CD4-positive, alpha-beta memory T cell (primary cell): ENCODE measurements around the gene PALS2. TPM values are rescaled to one million over a fixed set of nuclear protein-coding genes. Genes with fewer than 3 reads are reported as not detected.
A peak's percentile ranks its signal among the peaks of the same experiment; 100 is the strongest.

ENCODE experiments used
- CTCF ChIA-PET: fragments of 350-600 bp; sonication (Branson Sonifier 250); formaldehyde crosslinking; loops from one replicate; lab custom pipeline; 2021; ENCODE audit warnings: inconsistent platforms; ENCODE audit not compliant: partially characterized antibody; lab: Charles Lee
- POLR2A ChIA-PET: fragments of 350-600 bp; sonication (Branson Sonifier 250); formaldehyde crosslinking; loops from one replicate; lab custom pipeline; 2021; ENCODE audit not compliant: partially characterized antibody; lab: Charles Lee
- DNase-seq, 5 donors: peaks; one replicate each; pipeline versions ENCODE4 v3.0.0 to v3.0.0-alpha.2; 2020 to 2022; ENCODE audit warnings: mixed read lengths in 1 of 5
- H3K27ac ChIP-seq: one replicate; pipeline ENCODE4 v1.7.0; 2013; ENCODE audit warnings: low read depth, low read length
- H3K27me3 ChIP-seq: 2 replicates; pipeline ENCODE4 v1.7.0; 2013; ENCODE audit warnings: mild to moderate bottlenecking, low read length, moderate library complexity; ENCODE audit not compliant: insufficient read depth
- H3K36me3 ChIP-seq: 2 replicates; pipeline ENCODE4 v1.7.0; 2013; ENCODE audit warnings: mild to moderate bottlenecking, low read length, moderate library complexity; ENCODE audit not compliant: insufficient read depth
- H3K4me1 ChIP-seq: 2 replicates; pipeline ENCODE4 v1.7.0; 2013; ENCODE audit warnings: mild to moderate bottlenecking, low read length, moderate library complexity; ENCODE audit not compliant: insufficient read depth
- H3K4me3 ChIP-seq, 2 donors: one replicate each; pipeline ENCODE4 v1.7.0; 2013; ENCODE audit warnings: low read length in 2 of 2, mild to moderate bottlenecking in 1 of 2
- H3K9me3 ChIP-seq, 2 donors: one replicate each; pipeline ENCODE4 v1.7.0; 2013; ENCODE audit warnings: low read length in 2 of 2, control low read depth in 1 of 2; ENCODE audit not compliant: control insufficient read depth in 1 of 2
- H3K27ac Mint-ChIP-seq, 7 donors: one replicate each; pipeline ENCODE4 v1.8.0; 2020 to 2021; ENCODE audit warnings: mixed read lengths in 7 of 7, mild to moderate bottlenecking in 6 of 7, inconsistent platforms in 3 of 7, moderate library complexity in 3 of 7
- H3K27me3 Mint-ChIP-seq, 2 donors: one replicate each; pipeline ENCODE4 v1.8.0; 2020 to 2021; ENCODE audit warnings: mixed read lengths in 2 of 2
- H3K36me3 Mint-ChIP-seq, 2 donors: one replicate each; pipeline ENCODE4 v1.8.0; 2020 to 2021; ENCODE audit warnings: mixed read lengths in 2 of 2, inconsistent platforms in 1 of 2, mild to moderate bottlenecking in 1 of 2
- H3K4me1 Mint-ChIP-seq, 4 donors: one replicate each; pipeline ENCODE4 v1.8.0; 2020 to 2021; ENCODE audit warnings: mixed read lengths in 4 of 4, mild to moderate bottlenecking in 1 of 4
- H3K4me3 Mint-ChIP-seq, 8 donors: one replicate each; pipeline ENCODE4 v1.8.0; 2020 to 2021; ENCODE audit warnings: mixed read lengths in 8 of 8, mild to moderate bottlenecking in 7 of 8, moderate library complexity in 6 of 8, inconsistent platforms in 3 of 8
- H3K9me3 Mint-ChIP-seq, 8 donors: one replicate each; pipeline ENCODE4 v1.8.0; 2020 to 2021; ENCODE audit warnings: mixed read lengths in 8 of 8, mild to moderate bottlenecking in 5 of 8, inconsistent platforms in 3 of 8, moderate library complexity in 1 of 8
- intact Hi-C: fragments of 100-400 bp; cut with micrococcal nuclease; formaldehyde crosslinking; loops from one replicate; pipeline ENCODE4 v1.15.1; 2023
- polyA plus RNA-seq, 2 donors: library from polyadenylated mRNA; unstranded; fragments of 300-500 nt; fragmentation: Illumina TruSeq; gene quantifications; one replicate each; pipeline ENCODE4 v1.2.3, GENCODE V29; 2021
- total RNA-seq, 2 experiments: library from RNA; stranded (reverse); gene quantifications; one replicate each; pipeline ENCODE4 v1.2.3, GENCODE V29; 2021

Gene PALS2
- total and polyA plus RNA-seq, 4 experiments from 2014 or later: 8.6 to 50.1 (median 21.1) TPM

- Histone ChIP-seq H3K9me3 (no peaks in the 10 kb centered on the region), H3K27ac (no peak overlapping the region), H3K4me3 (no peak overlapping the region), H3K4me1 (no peaks in the 10 kb centered on the region), H3K27me3 (no peaks in the 10 kb centered on the region), H3K36me3 (no peaks in the 10 kb centered on the region)
- Mint-ChIP-seq H3K36me3 (peaks cover 0 to 3% of the 10 kb centered on the region in 2 donors), H3K27me3 (peaks cover 0 to 3% of the 10 kb centered on the region in 2 donors), H3K4me1 (peaks cover 5 to 24% (median 8%) of the 10 kb centered on the region in 4 donors), H3K9me3 (peaks cover 0 to 2% (median 0%) of the 10 kb centered on the region in 8 donors), H3K27ac (no peak overlapping the region), H3K4me3 (no peak overlapping the region)
- intact Hi-C loops: no loop called here
- CTCF ChIA-PET: interaction anchor here (0.7 kb wide), 1 partner anchor 693 kb away, joined by 4 read pairs; no protein-coding TSS in a partner anchor
- DNase-seq: no peak
- POLR2A ChIA-PET: no interaction called here
Observed at GRCh38 chr7:24582166-24582565, 8.9 kb downstream of the PALS2 start.

- no peaks in the 10 kb centered on the region for H3K9me3 ChIP-seq
- H3K4me3 ChIP-seq: no peak overlapping the region
- no peaks in the 10 kb centered on the region for H3K4me1 ChIP-seq
- Mint-ChIP-seq H3K36me3 (peaks cover 0 to 3% of the 10 kb centered on the region in 2 donors), H3K9me3 (peaks cover 0 to 2% (median 0%) of the 10 kb centered on the region in 8 donors), H3K27me3 (peaks cover 0 to 3% of the 10 kb centered on the region in 2 donors), H3K4me3 (no peak overlapping the region), H3K4me1 (peaks cover 5 to 12% (median 9%) of the 10 kb centered on the region in 4 donors), H3K27ac (no peak overlapping the region)
- peak; percentile 32 to 59 (median 49) for DNase-seq
- no peak overlapping the region for H3K27ac ChIP-seq
- intact Hi-C loops: loop anchor here (1.0 to 5.0 kb wide), 4 partner anchors 186 to 1041 kb away; no protein-coding TSS in a partner anchor
- CTCF ChIA-PET: interaction anchor here (0.7 to 1.5 kb wide), 5 partner anchors 13 to 891 kb away, joined by 3 read pairs; no protein-coding TSS in a partner anchor
- no peaks in the 10 kb centered on the region for H3K27me3 ChIP-seq
- POLR2A ChIA-PET: no interaction called here
- H3K36me3 ChIP-seq: no peaks in the 10 kb centered on the region
Observed at GRCh38 chr7:24587853-24588252, 14.6 kb downstream of the PALS2 start.

GRCh38 chr7:24591152-24591551 lies 17.9 kb downstream of the PALS2 start:
- Histone ChIP-seq H3K36me3 (no peaks in the 10 kb centered on the region), H3K27ac (no peak overlapping the region), H3K4me3 (no peak overlapping the region), H3K9me3 (no peaks in the 10 kb centered on the region), H3K4me1 (no peaks in the 10 kb centered on the region), H3K27me3 (no peaks in the 10 kb centered on the region)
- Mint-ChIP-seq H3K27ac (no peak overlapping the region), H3K4me1 (peaks cover 5 to 15% (median 10%) of the 10 kb centered on the region in 4 donors), H3K9me3 (no peaks in the 10 kb centered on the region), H3K4me3 (no peak overlapping the region), H3K36me3 (peaks cover 0 to 4% of the 10 kb centered on the region in 2 donors), H3K27me3 (peaks cover 0 to 3% of the 10 kb centered on the region in 2 donors)
- intact Hi-C loops: no loop called here
- CTCF ChIA-PET: interaction anchor here (1.5 kb wide), 1 partner anchor 11 kb away, joined by 4 read pairs; no protein-coding TSS in a partner anchor
- DNase-seq: no peak
- POLR2A ChIA-PET: no interaction called here

GRCh38 chr7:24595671-24596418 lies 22.6 kb downstream of the PALS2 start:
- no peaks in the 10 kb centered on the region for H3K27me3 ChIP-seq
- Mint-ChIP-seq H3K36me3 (peaks cover 0 to 4% of the 10 kb centered on the region in 2 donors), H3K9me3 (no peaks in the 10 kb centered on the region), H3K4me1 (peaks cover 0 to 4% (median under 1%) of the 10 kb centered on the region in 4 donors), H3K27me3 (no peaks in the 10 kb centered on the region), H3K27ac (no peak overlapping the region), H3K4me3 (no peak overlapping the region)
- no peaks in the 10 kb centered on the region for H3K4me1 ChIP-seq
- intact Hi-C loops: no loop called here
- H3K36me3 ChIP-seq: no peaks in the 10 kb centered on the region
- H3K9me3 ChIP-seq: no peaks in the 10 kb centered on the region
- no peak overlapping the region for H3K27ac ChIP-seq
- peak overlapping the region in 1 of 2 donors; percentile 19 for H3K4me3 ChIP-seq
- DNase-seq: peak in 1 of 5 donors; percentile 1
- POLR2A ChIA-PET: no interaction called here
- CTCF ChIA-PET: interaction anchor here (1.0 kb wide), 1 partner anchor 22 kb away, joined by 3 read pairs; no protein-coding TSS in a partner anchor

- no peaks in the 10 kb centered on the region for H3K27me3 Mint-ChIP-seq
- POLR2A ChIA-PET: no interaction called here
Observed at GRCh38 chr7:24597014-24597413, 23.8 kb downstream of the PALS2 start.

GRCh38 chr7:24601600-24601999 lies 28.3 kb downstream of the PALS2 start:
- H3K9me3 Mint-ChIP-seq: peaks cover 0 to 11% (median 4%) of the 10 kb centered on the region in 8 donors
- ChIA-PET CTCF (interaction anchor here (1.1 kb wide), 1 partner anchor 10 kb away, joined by 4 read pairs; no protein-coding TSS in a partner anchor), POLR2A (no interaction called here)
- Histone ChIP-seq H3K9me3 (no peaks in the 10 kb centered on the region), H3K4me3 (no peak overlapping the region), H3K27ac (no peak overlapping the region), H3K36me3 (no peaks in the 10 kb centered on the region), H3K4me1 (no peaks in the 10 kb centered on the region), H3K27me3 (no peaks in the 10 kb centered on the region)
- intact Hi-C loops: no loop called here
- peaks cover 0 to 5% (median 2%) of the 10 kb centered on the region in 4 donors for H3K4me1 Mint-ChIP-seq
- H3K36me3 Mint-ChIP-seq: peaks cover 1 to 23% of the 10 kb centered on the region in 2 donors
- no peaks in the 10 kb centered on the region for H3K27me3 Mint-ChIP-seq
- no peak for DNase-seq
- no peak overlapping the region for H3K4me3 Mint-ChIP-seq
- H3K27ac Mint-ChIP-seq: no peak overlapping the region

More at GRCh38 chr7:24597014-24597413, 23.8 kb downstream of the PALS2 start:
- no peaks in the 10 kb centered on the region for H3K36me3 ChIP-seq
- Mint-ChIP-seq H3K27ac (no peak overlapping the region), H3K9me3 (peaks cover 0 to 4% (median under 1%) of the 10 kb centered on the region in 8 donors), H3K4me1 (peaks cover 0 to 8% (median 3%) of the 10 kb centered on the region in 4 donors), H3K36me3 (peaks cover 0 to 13% of the 10 kb centered on the region in 2 donors), H3K4me3 (no peak overlapping the region)
- no peaks in the 10 kb centered on the region for H3K27me3 ChIP-seq
- no peak overlapping the region for H3K4me3 ChIP-seq
- CTCF ChIA-PET: interaction anchor here (1.0 kb wide), 1 partner anchor 23 kb away, joined by 3 read pairs; no protein-coding TSS in a partner anchor
- H3K27ac ChIP-seq: no peak overlapping the region
- no peak for DNase-seq
- H3K9me3 ChIP-seq: no peaks in the 10 kb centered on the region
- no peaks in the 10 kb centered on the region for H3K4me1 ChIP-seq
- intact Hi-C loops: no loop called here

GRCh38 chr7:24602860-24603456 lies 29.7 kb downstream of the PALS2 start:
- CTCF ChIA-PET: interaction anchor here (1.1 kb wide), 1 partner anchor 11 kb away, joined by 4 read pairs; no protein-coding TSS in a partner anchor
- H3K27me3 Mint-ChIP-seq: no peaks in the 10 kb centered on the region
- H3K4me1 Mint-ChIP-seq: peaks cover 0 to 7% (median 3%) of the 10 kb centered on the region in 4 donors
- no peak for DNase-seq
- Histone ChIP-seq H3K27ac (no peak overlapping the region), H3K27me3 (no peaks in the 10 kb centered on the region), H3K4me1 (no peaks in the 10 kb centered on the region), H3K4me3 (no peak overlapping the region), H3K9me3 (no peaks in the 10 kb centered on the region), H3K36me3 (no peaks in the 10 kb centered on the region)
- H3K9me3 Mint-ChIP-seq: peaks cover 0 to 11% (median 4%) of the 10 kb centered on the region in 8 donors
- H3K4me3 Mint-ChIP-seq: no peak overlapping the region
- POLR2A ChIA-PET: no interaction called here
- intact Hi-C loops: no loop called here
- no peak overlapping the region for H3K27ac Mint-ChIP-seq
- H3K36me3 Mint-ChIP-seq: peaks cover 1 to 23% of the 10 kb centered on the region in 2 donors
